ENCODE data around the gene PATJ.
A peak's percentile ranks its signal among the peaks of the same experiment; 100 is the strongest.
"Not testable (repeated sequence)": the region's sequence is repeated elsewhere in the genome, so short reads cannot be mapped to it uniquely, and the experiment has no call there.

The PATJ gene

GRCh38 chr1:61741711-61742619 lies at the start of gene PATJ:
PATJ (plus strand) TSS chr1:61742480; CDS start chr1:61762893, 20,413 bp downstream.
- H3K4me3 ChIP-seq (ENCODE audit: control insufficient read depth, low read depth, low read length), result peak within 1 kb of the TSS; percentile 75
- DNase-seq (ENCODE audit: low read depth), result no peak
- TF ChIP-seq CTCF (IDR thresholded peaks at IDR 0.05; ENCODE audit: control insufficient read depth, insufficient read depth, low read depth, low read length, missing control alignments), result no peak

- no peak overlapping the region for H3K4me3 ChIP-seq (ENCODE audit: control insufficient read depth, low read depth, low read length)
- DNase-seq (ENCODE audit: low read depth), result no peak
- no peak for TF ChIP-seq CTCF (IDR thresholded peaks at IDR 0.05; ENCODE audit: control insufficient read depth, insufficient read depth, low read depth, low read length, missing control alignments)
Observed at GRCh38 chr1:61699911-61700851, 42.1 kb upstream of the PATJ start.

- TF ChIP-seq CTCF (IDR thresholded peaks at IDR 0.05; ENCODE audit: control insufficient read depth, insufficient read depth, low read depth, low read length, missing control alignments), result no peak
- no peak for DNase-seq (ENCODE audit: low read depth)
- H3K4me3 ChIP-seq (ENCODE audit: control insufficient read depth, low read depth, low read length), result no peak overlapping the region
Observed at GRCh38 chr1:61708953-61709907, 33.0 kb upstream of the PATJ start.

GRCh38 chr1:61709908-61710289 lies 32.4 kb upstream of the PATJ start:
- no peak overlapping the region for H3K4me3 ChIP-seq (ENCODE audit: control insufficient read depth, low read depth, low read length)
- DNase-seq (ENCODE audit: low read depth), result no peak
- TF ChIP-seq CTCF (IDR thresholded peaks at IDR 0.05; ENCODE audit: control insufficient read depth, insufficient read depth, low read depth, low read length, missing control alignments), result no peak

- not testable (repeated sequence) for DNase-seq (ENCODE audit: low read depth); H3K4me3 ChIP-seq (ENCODE audit: control insufficient read depth, low read depth, low read length)
Observed at GRCh38 chr1:61711257-61711656, 31.0 kb upstream of the PATJ start.

- no peak for DNase-seq (ENCODE audit: low read depth)
- H3K4me3 ChIP-seq (ENCODE audit: control insufficient read depth, low read depth, low read length), result no peak overlapping the region
- no peak for TF ChIP-seq CTCF (IDR thresholded peaks at IDR 0.05; ENCODE audit: control insufficient read depth, insufficient read depth, low read depth, low read length, missing control alignments)
Observed at GRCh38 chr1:61711969-61712368, 30.3 kb upstream of the PATJ start.

- not testable (repeated sequence) for DNase-seq (ENCODE audit: low read depth); H3K4me3 ChIP-seq (ENCODE audit: control insufficient read depth, low read depth, low read length)
Observed at GRCh38 chr1:61718996-61719663, 23.1 kb upstream of the PATJ start.
